HepG2 (cell line): Measurements from ENCODE around the gene CERS1. TPM values are rescaled to one million over a fixed set of nuclear protein-coding genes. Genes with fewer than 3 reads are reported as not detected.

ENCODE experiments used
- ATAC-seq: fragments of 200-7000 bp; cut with Tn5 transposase; 3 replicates; pipeline ENCODE4 v1.9.1; 2020; ENCODE audit warnings: mild to moderate bottlenecking, moderate library complexity
- BruUV-seq: library from RNA; stranded (reverse); fragments of 400-500 nt; replicated peaks from 2 replicates; lab custom pipeline; 2021; lab: Mats Ljungman, UMichigan
- CTCF ChIA-PET: fragments of 300-600 bp; formaldehyde crosslinking; extraction: SDS; loops from one replicate; lab custom pipeline; 2021; ENCODE audit warnings: low total read pairs, inconsistent platforms, low intra/inter-chr PET ratio; lab: Yijun Ruan, JAX
- POLR2A ChIA-PET: fragments of 350-600 bp; sonication (Branson Sonifier 250); formaldehyde crosslinking; loops from one replicate; lab custom pipeline; 2020; ENCODE audit warnings: antibody characterized with exemption, inconsistent platforms; lab: Yijun Ruan, JAX
- DNase-seq: peaks from one replicate; pipeline ENCODE4 v3.0.0-alpha.2; 2015; ENCODE audit warnings: low spot score
- FAIRE-seq: peaks from 3 replicates; lab custom pipeline; 2011; peaks lifted over from hg19 to GRCh38; lab: Jason Lieb, UNC
- H2AFZ ChIP-seq: one replicate; pipeline ENCODE4 v1.6.1; 2011; ENCODE audit warnings: low read length, inconsistent platforms
- H3K27ac ChIP-seq: fragments of 300-600 bp; 3 replicates; pipeline ENCODE4 v1.8.0; 2011; ENCODE audit warnings: mixed run types, mild to moderate bottlenecking, mixed read lengths, low read length, inconsistent platforms; ENCODE audit not compliant: insufficient read depth; ENCODE audit errors: extremely low read length
- H3K27me3 ChIP-seq, 2 experiments: fragments of 200-600 bp in 1 of 2; 2 replicates in 1 of 2; 3 replicates in 1 of 2; pipeline versions ENCODE4 v1.6.0 to v1.8.0; 2011; ENCODE audit warnings: low read length in 2 of 2, mild to moderate bottlenecking in 2 of 2, moderate library complexity in 2 of 2, inconsistent platforms in 1 of 2; ENCODE audit not compliant: insufficient read depth in 2 of 2, control insufficient read depth in 1 of 2
- H3K36me3 ChIP-seq, 2 experiments: fragments of 200-600 bp in 1 of 2; replicated peaks in 1 of 2; 2 replicates in 1 of 2; 3 replicates in 1 of 2; pipeline versions ENCODE4 v1.5.1 to v1.8.0; 2011; ENCODE audit warnings: low read length in 2 of 2, inconsistent platforms in 1 of 2; ENCODE audit not compliant: insufficient read depth in 2 of 2, control insufficient read depth in 1 of 2
- H3K4me1 ChIP-seq: 2 replicates; pipeline ENCODE4 v1.5.1; 2012; ENCODE audit warnings: low read length, inconsistent platforms; ENCODE audit not compliant: insufficient read depth
- H3K4me2 ChIP-seq: 2 replicates; pipeline ENCODE4 v1.6.0; 2011; ENCODE audit warnings: low read depth, low read length, inconsistent platforms
- H3K4me3 ChIP-seq, 3 experiments: fragments of 200-600 bp in 1 of 3; sonication (generic), shearing (Covaris generic) in 1 of 3; replicated peaks in 1 of 3; 2 replicates each; pipeline ENCODE4 v1.5.1; 2011 to 2016; ENCODE audit warnings: low read length in 3 of 3, inconsistent platforms in 2 of 3, low read depth in 2 of 3, mild to moderate bottlenecking in 2 of 3, control low read depth in 1 of 3, mixed read lengths in 1 of 3; ENCODE audit not compliant: insufficient read depth in 1 of 3
- H3K79me2 ChIP-seq: one replicate; pipeline ENCODE4 v1.6.1; 2011; ENCODE audit warnings: low read length, inconsistent platforms; ENCODE audit not compliant: insufficient read depth
- H3K9ac ChIP-seq: 2 replicates; pipeline ENCODE4 v1.6.0; 2011; ENCODE audit warnings: mild to moderate bottlenecking, low read depth, low read length, inconsistent platforms; ENCODE audit not compliant: insufficient read depth
- H3K9me3 ChIP-seq: 2 replicates; pipeline ENCODE4 v1.5.1; 2012; ENCODE audit warnings: mild to moderate bottlenecking, low read length
- H4K20me1 ChIP-seq: 2 replicates; pipeline ENCODE4 v1.6.0; 2011; ENCODE audit warnings: inconsistent platforms, mild to moderate bottlenecking, low read length, moderate library complexity; ENCODE audit not compliant: insufficient read depth
- POLR2G ChIP-seq: fragments of 200-400 bp; formaldehyde crosslinking; IDR thresholded peaks from 2 replicates; pipeline ENCODE4 v1.6.1; 2018; ENCODE audit warnings: mild to moderate bottlenecking, low read depth, low read length, moderate library complexity
- RBM22 ChIP-seq: fragments of 200-400 bp; formaldehyde crosslinking; optimal IDR thresholded peaks from 2 replicates; pipeline ENCODE3; 2017; ENCODE audit warnings: mild to moderate bottlenecking, low read length, moderate library complexity
- REPIN1 ChIP-seq: sonication (generic); formaldehyde crosslinking; IDR thresholded peaks from 2 replicates; pipeline ENCODE4 v1.8.0; 2022; ENCODE audit warnings: missing genetic modification reagents, low read depth, mild to moderate bottlenecking, borderline replicate concordance
- U2AF2 ChIP-seq: fragments of 200-400 bp; formaldehyde crosslinking; IDR thresholded peaks from 2 replicates; pipeline ENCODE4 v1.6.1; 2017; ENCODE audit warnings: low read depth, mild to moderate bottlenecking, low read length
- ZNF737 ChIP-seq: sonication (generic); formaldehyde crosslinking; IDR thresholded peaks from 2 replicates; pipeline ENCODE4 v1.5.0; 2020; ENCODE audit warnings: missing genetic modification reagents, mild to moderate bottlenecking, borderline replicate concordance
- WGBS: methylation state at CpG from one replicate; pipeline ENCODE4 v1.1.6; 2017; ENCODE audit warnings: low lambda C conversion rate; 5-methylcytosine and 5-hydroxymethylcytosine counted together
- in situ Hi-C: cut with HindIII; loops from 2 replicates; pipeline ENCODE4 v1.10.0; 2017; ENCODE audit warnings: low pct_unique_long_range_greater_than_20kb; ENCODE audit not compliant: extremely low pct_ligation_motif_present
- intact Hi-C: fragments of 100-400 bp; cut with micrococcal nuclease; formaldehyde crosslinking; loops from one replicate; pipeline ENCODE4 v1.10.0; 2022; ENCODE audit not compliant: unreplicated experiment
- polyA plus RNA-seq, 8 experiments: library from polyadenylated mRNA; depleted of rRNA in 3 of 8; stranded (reverse) in 7 of 8; unstranded in 1 of 8; fragments of >200 nt; fragmentation: Illumina TruSeq in 4 of 8; extraction: Trizol in 4 of 8; gene quantifications; 2 replicates each; pipeline versions ENCODE4 v1.2.1 to v1.2.3, GENCODE V29; 2011 to 2016; ENCODE audit warnings: low read depth in 4 of 8, missing spikeins in 1 of 8, mixed read lengths in 1 of 8; ENCODE audit not compliant: insufficient read depth in 1 of 8
- total RNA-seq, 5 experiments: library from RNA; depleted of rRNA; stranded (reverse); fragments of >200 nt; fragmentation: Illumina TruSeq; extraction: Trizol; gene quantifications; 2 replicates each; pipeline ENCODE4 v1.2.3, GENCODE V29; 2016; ENCODE audit warnings: low read depth in 1 of 5
- TF ChIP-seq, protein P1 (sequence below), 2 experiments: sonication (generic) in 1 of 2; formaldehyde crosslinking in 1 of 2; IDR thresholded peaks; 2 replicates each; pipeline versions ENCODE4 v1.4.0 to v1.6.1; 2016 to 2020; ENCODE audit warnings: borderline replicate concordance in 1 of 2, low read depth in 1 of 2, mild to moderate bottlenecking in 1 of 2, missing genetic modification reagents in 1 of 2
- TF ChIP-seq, protein P2 (sequence below): fragments of 450-650 bp; IDR thresholded peaks from 2 replicates; pipeline ENCODE4 v1.6.1; 2017; ENCODE audit warnings: mild to moderate bottlenecking
- TF ChIP-seq, protein P3 (sequence below): IDR thresholded peaks from 2 replicates; pipeline ENCODE4 v1.6.1; 2016; ENCODE audit warnings: low read depth, borderline replicate concordance

Gene CERS1
- total and polyA plus RNA-seq, 2 of the 13 experiments (the other 11 are each of a cell fraction or from before 2014, with no cell fraction given) = 4.6 to 9.8 TPM

DNA sequence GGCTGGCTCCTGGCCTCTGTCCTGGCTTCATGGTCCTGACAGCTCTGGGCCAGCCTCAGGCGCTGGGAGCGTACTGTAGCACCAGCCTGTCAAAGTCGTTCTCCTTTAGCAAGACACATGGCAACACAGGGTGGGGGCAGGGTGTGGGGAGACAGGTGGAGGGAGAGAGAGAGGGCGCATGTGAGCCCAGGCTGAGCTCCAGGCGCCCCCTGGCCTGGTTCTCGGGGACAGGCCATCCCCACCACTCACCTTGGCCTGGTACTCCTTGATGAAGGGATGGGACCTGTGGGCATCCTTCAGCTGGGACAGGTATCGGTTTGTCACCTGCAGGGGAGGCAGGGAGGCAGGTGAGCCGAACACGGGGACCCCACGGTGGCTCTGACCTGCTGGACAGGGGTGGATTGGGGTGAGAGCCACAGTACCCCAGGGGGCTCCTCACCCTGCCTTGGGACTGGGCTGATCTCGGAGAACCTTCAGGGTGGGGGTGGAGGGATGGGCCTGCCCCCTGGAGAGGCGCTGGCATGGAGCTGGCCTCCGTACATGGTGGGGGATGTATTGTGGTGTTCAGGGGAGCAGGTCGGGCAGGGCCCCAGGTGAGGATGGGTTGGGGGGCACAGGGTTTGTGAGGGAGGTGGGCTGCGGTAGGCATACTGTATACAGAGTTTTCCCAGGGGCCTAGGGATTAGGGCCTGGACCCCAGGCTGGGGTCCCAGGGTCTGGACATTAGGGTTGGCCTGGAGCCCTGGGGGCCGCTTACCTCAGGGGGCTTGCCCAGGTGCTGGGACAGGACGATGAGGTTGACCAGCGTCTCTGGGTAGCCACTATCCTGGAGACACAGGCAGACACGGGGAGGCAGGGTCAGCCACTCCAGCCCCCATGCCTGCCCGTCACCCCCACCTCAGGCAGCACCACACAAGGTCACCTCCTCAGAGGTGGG lies 3.9 kb upstream of the CERS1 start (continued):
- TF ChIP-seq, protein P1, sequence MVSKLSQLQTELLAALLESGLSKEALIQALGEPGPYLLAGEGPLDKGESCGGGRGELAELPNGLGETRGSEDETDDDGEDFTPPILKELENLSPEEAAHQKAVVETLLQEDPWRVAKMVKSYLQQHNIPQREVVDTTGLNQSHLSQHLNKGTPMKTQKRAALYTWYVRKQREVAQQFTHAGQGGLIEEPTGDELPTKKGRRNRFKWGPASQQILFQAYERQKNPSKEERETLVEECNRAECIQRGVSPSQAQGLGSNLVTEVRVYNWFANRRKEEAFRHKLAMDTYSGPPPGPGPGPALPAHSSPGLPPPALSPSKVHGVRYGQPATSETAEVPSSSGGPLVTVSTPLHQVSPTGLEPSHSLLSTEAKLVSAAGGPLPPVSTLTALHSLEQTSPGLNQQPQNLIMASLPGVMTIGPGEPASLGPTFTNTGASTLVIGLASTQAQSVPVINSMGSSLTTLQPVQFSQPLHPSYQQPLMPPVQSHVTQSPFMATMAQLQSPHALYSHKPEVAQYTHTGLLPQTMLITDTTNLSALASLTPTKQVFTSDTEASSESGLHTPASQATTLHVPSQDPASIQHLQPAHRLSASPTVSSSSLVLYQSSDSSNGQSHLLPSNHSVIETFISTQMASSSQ (IDR thresholded peaks at IDR 0.05; ENCODE audit: low read depth) = no peak
- TF ChIP-seq, protein P1 (CRISPR knock-in tag; IDR thresholded peaks at IDR 0.05; ENCODE audit: borderline replicate concordance) = no peak

DNA sequence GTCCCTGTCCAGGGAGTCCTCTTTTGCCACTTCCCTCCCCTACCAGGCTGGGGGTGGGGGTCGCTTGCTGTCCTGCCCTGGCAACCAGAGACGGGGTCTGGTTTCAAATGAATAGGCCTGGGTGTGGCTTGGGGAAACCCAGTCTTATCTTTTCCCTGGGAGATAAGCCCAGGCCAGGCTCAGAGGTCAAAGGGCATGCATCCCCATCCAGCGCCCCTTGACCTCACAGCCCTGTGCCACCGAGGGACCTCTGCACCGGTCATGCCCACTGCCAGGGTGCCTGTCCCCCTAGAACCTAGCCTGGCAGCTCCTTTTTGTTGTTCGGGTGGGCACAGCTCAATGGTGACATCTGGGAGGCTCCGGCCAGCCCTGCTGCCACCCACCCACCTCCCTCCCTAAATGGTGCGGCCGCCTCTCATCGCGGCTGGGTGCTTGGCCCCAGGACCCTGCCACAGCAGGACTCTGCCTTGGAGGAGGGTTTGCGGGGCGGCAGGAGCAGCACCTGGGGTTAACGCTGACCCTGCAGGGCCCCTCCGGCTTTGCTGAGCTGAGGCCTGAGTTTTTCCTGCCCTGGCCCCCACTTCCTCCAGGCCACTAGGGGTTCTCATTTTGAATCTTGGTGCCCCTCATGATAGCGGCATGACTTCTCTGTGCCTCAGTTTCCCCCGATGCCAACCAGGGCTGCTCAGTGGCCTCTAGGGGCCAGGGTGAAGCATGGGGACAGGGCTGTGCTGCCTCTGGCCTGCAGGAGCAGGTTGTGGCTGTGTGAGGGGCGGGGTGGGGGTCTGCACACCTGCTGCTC lies 2.9 kb upstream of the CERS1 start:
- CTCF ChIA-PET = no interaction called here
- TF ChIP-seq RBM22 = peak; percentile 58
- TF ChIP-seq REPIN1 (CRISPR knock-in tag) = no peak
- 0 out of 2 replicates have a peak, but pooled peaks have one; percentile 36 for TF ChIP-seq POLR2G
- TF ChIP-seq, protein P2, sequence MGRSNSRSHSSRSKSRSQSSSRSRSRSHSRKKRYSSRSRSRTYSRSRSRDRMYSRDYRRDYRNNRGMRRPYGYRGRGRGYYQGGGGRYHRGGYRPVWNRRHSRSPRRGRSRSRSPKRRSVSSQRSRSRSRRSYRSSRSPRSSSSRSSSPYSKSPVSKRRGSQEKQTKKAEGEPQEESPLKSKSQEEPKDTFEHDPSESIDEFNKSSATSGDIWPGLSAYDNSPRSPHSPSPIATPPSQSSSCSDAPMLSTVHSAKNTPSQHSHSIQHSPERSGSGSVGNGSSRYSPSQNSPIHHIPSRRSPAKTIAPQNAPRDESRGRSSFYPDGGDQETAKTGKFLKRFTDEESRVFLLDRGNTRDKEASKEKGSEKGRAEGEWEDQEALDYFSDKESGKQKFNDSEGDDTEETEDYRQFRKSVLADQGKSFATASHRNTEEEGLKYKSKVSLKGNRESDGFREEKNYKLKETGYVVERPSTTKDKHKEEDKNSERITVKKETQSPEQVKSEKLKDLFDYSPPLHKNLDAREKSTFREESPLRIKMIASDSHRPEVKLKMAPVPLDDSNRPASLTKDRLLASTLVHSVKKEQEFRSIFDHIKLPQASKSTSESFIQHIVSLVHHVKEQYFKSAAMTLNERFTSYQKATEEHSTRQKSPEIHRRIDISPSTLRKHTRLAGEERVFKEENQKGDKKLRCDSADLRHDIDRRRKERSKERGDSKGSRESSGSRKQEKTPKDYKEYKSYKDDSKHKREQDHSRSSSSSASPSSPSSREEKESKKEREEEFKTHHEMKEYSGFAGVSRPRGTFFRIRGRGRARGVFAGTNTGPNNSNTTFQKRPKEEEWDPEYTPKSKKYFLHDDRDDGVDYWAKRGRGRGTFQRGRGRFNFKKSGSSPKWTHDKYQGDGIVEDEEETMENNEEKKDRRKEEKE = no peak
- TF ChIP-seq ZNF737 (CRISPR knock-in tag) = no peak
- no peak for TF ChIP-seq U2AF2
- TF ChIP-seq, protein P3, sequence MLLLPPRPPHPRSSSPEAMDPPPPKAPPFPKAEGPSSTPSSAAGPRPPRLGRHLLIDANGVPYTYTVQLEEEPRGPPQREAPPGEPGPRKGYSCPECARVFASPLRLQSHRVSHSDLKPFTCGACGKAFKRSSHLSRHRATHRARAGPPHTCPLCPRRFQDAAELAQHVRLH (CRISPR knock-in tag) = no peak

More for the DNA sequence above, 2.9 kb upstream of the CERS1 start:
- no peak overlapping the region for H3K27ac ChIP-seq
- no peak for FAIRE-seq
- H3K9ac ChIP-seq = no peak overlapping the region
- intact Hi-C loops = no loop called here
- POLR2A ChIA-PET = interaction anchor here (1.4 kb wide), 1 partner anchor 20 kb away, joined by 5 read pairs; the partner anchor contains the start of genes COPE and DDX49
- H3K36me3 ChIP-seq = peaks cover 1 to 12% of the 10 kb centered on the region in 2 experiments; a peak in 2 of 5 replicates
- H3K4me3 ChIP-seq = no peak overlapping the region
- no peak for ATAC-seq
- no peak overlapping the region for H2AFZ ChIP-seq
- H3K4me1 ChIP-seq = peaks cover 23% of the 10 kb centered on the region
- H3K9me3 ChIP-seq = no peaks in the 10 kb centered on the region
- no peaks in the 10 kb centered on the region for H4K20me1 ChIP-seq
- in situ Hi-C loops = loop anchor here (10.0 kb wide), 1 partner anchor 86 kb away; no protein-coding TSS in a partner anchor
- no peaks in the 10 kb centered on the region; a peak in 1 of 5 replicates for H3K27me3 ChIP-seq
- no TSS peak for BruUV-seq
- 100% methylated on average over 2 of the region's 18 CpGs for WGBS
- H3K4me2 ChIP-seq = no peak overlapping the region
- H3K79me2 ChIP-seq = no peaks in the 10 kb centered on the region
- DNase-seq = no peak
